ENCODE data around the gene ITPKA. TPM values are rescaled to one million over a fixed set of nuclear protein-coding genes. Genes with fewer than 3 reads are reported as not detected.

ITPKA gene
- total RNA-seq, 2 experiments from 2014 or later, result 0.25 TPM; not detected in 1

DNA sequence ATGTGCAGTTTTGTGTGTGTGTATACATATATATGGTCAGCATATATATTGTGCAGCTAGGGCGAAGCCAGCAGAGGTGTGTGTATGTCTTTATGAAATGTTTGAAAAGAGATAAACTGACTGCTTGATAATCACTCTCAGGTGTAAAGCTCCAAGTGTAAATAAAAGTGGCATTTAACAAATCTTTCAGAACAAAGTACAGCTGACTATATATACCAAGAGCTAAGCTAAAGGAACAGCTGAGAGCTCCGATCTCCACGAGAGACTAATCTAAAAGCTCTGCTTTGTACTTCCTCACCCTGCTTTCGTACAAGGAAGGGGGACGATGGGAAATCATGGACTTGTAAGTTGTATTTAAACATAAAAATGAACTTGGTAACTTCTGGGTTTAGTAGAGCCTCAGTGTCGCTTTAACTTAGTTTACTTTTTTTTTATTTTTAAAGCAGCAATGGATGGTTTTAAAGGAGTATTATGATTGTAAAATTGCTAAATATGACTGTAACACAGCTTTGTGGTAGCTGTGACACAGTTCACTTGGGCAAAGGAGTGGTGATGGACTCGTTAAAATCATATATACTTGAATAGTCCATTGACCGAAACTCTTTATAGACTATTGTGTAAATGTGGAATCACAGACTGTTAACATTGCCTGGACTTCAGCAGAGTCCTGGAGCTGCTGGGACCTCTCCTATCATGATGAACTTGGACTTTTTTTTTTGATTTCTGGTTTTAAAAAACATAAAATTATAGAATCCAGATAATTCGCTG is 11.4 kb upstream of the ITPKA start:
- DNase-seq (no peak), ATAC-seq (ENCODE audit: low read depth) (no peak)
- peaks cover 32% of the 10 kb centered on the region for H3K36me3 Mint-ChIP-seq
- no peaks in the 10 kb centered on the region for H3K9me3 Mint-ChIP-seq
- H3K4me3 Mint-ChIP-seq, result peak overlapping the region; percentile 71
- peaks cover 15% of the 10 kb centered on the region for H3K4me1 Mint-ChIP-seq
- no peak overlapping the region for H3K27ac Mint-ChIP-seq
- H3K27me3 Mint-ChIP-seq, result peaks cover 3% of the 10 kb centered on the region
- POLR2A ChIA-PET, result interaction anchor here (0.6 to 1.4 kb wide), 3 partner anchors 62 to 215 kb away, joined by 3 to 5 read pairs (median 4); partner anchors contain the start of gene RPAP1

- ATAC-seq (ENCODE audit: low read depth) (peak; percentile 69), DNase-seq (peak; percentile 39)
- Mint-ChIP-seq H3K9me3 (no peaks in the 10 kb centered on the region), H3K36me3 (peaks cover 31% of the 10 kb centered on the region), H3K27ac (peak overlapping the region; percentile 71), H3K4me3 (peak overlapping the region; percentile 71), H3K27me3 (peaks cover 3% of the 10 kb centered on the region), H3K4me1 (peaks cover 20% of the 10 kb centered on the region)
- POLR2A ChIA-PET, result interaction anchor here (0.6 to 1.4 kb wide), 2 partner anchors 61 to 214 kb away, joined by 4 to 5 read pairs; partner anchors contain the start of gene RPAP1
These were observed 10.6 kb upstream of the ITPKA start for GRCh38 chr15:41483115-41483514.

DNA sequence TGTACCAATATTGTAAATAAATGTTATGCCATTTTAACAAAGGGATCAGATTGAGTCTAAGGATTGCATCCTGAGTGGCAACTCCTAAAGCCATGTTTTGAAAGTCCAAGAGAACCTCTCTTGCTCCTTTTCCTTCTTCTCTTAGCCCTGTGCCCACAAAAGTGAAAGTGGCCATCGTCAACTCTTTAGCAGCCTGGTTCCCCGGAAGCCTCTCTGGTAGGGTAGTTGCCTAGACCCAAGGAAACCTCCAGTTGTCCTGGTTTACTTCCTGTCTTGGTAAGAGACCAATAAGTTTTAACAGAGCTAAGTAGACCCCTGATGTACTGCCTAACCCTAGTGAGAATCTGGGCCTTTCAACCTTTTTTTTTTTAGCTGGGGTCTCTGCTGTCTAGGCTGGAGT is 10.2 kb upstream of the ITPKA start:
- no peak for DNase-seq
- ATAC-seq (ENCODE audit: low read depth), result peak; percentile 74
- Mint-ChIP-seq H3K4me1 (peaks cover 20% of the 10 kb centered on the region), H3K9me3 (no peaks in the 10 kb centered on the region), H3K27me3 (peaks cover 3% of the 10 kb centered on the region), H3K4me3 (peak overlapping the region; percentile 71), H3K36me3 (peaks cover 31% of the 10 kb centered on the region), H3K27ac (peak overlapping the region; percentile 71)
- POLR2A ChIA-PET, result no interaction called here

DNA sequence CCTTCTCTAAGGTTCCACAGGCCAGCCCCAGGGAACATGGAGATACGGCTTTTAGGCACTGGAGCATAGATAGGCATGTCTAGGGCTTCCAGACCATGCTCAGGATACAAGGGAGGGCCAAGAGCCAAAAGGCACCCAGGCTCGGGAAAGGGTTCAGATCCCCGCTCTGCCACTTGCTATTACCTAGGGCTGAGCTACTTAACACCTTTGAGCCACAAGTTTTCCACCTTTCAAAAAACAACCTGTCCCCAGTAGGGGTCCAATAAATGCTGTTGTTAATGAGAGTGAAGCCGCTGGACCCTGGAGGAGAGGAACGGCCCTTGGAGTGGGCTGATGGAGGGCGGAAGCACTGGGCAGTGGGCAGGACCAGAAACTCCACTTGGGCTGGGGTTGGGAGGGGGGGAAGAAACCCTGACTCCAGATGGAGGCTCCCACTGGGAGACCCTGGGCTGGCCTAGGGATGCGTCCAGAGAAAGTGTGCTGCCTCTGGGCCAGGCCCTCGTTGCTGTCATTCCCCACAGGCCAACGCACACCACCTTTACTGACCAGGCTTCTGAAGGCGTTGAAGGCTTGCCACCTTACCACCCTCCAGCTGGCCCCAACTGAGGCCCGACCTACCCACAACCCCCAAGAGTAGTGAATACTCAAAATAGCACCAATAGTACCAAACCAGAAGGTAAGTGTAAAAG is 8.6 kb upstream of the ITPKA start:
- no peak for ATAC-seq (ENCODE audit: low read depth)
- POLR2A ChIA-PET, result no interaction called here
- H3K27ac Mint-ChIP-seq, result no peak overlapping the region
- DNase-seq, result no peak
- peaks cover 3% of the 10 kb centered on the region for H3K27me3 Mint-ChIP-seq
- no peaks in the 10 kb centered on the region for H3K9me3 Mint-ChIP-seq
- H3K36me3 Mint-ChIP-seq, result peaks cover 24% of the 10 kb centered on the region
- H3K4me1 Mint-ChIP-seq, result peaks cover 20% of the 10 kb centered on the region
- no peak overlapping the region for H3K4me3 Mint-ChIP-seq

DNA sequence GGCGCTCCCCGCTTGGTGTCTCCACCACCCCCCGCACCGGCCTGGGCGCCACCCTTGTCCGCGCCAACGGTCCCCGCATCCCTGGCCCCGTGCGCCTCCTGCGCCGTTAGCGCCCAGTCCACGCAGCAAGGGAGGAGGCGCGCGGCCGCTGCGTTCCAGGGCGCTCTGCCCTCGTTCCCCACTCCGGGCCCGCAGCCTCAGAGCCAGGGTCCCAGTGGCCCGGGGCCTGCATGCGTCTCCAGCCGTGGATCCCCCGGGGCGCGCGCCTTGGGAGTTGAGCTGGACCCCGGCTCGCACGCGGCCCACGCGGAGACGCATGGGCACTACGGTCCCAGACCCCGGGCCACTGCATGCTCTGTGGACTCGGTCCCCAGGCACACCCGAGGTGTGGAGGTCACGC is 7.4 kb upstream of the ITPKA start:
- Mint-ChIP-seq H3K9me3 (no peaks in the 10 kb centered on the region), H3K27me3 (peaks cover 4% of the 10 kb centered on the region), H3K36me3 (peaks cover 16% of the 10 kb centered on the region), H3K4me1 (peaks cover 30% of the 10 kb centered on the region), H3K4me3 (no peak overlapping the region), H3K27ac (no peak overlapping the region)
- ATAC-seq (ENCODE audit: low read depth) (no peak), DNase-seq (no peak)
- POLR2A ChIA-PET, result no interaction called here

DNA sequence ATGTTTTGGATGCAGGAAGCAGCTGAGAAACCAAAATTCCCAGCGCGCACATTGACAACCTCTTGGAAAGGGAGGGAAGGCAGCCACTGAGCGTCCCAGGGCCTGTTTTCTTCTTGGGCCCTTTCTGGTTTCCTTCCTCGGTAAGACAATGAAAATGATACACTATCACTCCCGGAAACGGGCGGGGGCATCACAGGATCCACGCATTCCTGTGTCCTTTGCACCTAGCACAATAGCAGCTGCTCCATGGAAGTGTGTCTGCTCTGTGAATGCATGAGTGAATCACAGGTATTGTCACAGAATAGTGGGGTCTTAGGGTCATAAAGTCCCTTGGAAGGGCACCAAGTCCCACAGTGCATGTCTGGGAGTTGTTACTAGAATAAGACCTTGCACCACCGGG is 6.3 kb upstream of the ITPKA start:
- POLR2A ChIA-PET, result no interaction called here
- DNase-seq (no peak), ATAC-seq (ENCODE audit: low read depth) (no peak)
- Mint-ChIP-seq H3K27ac (no peak overlapping the region), H3K4me3 (no peak overlapping the region), H3K9me3 (no peaks in the 10 kb centered on the region), H3K27me3 (peaks cover 15% of the 10 kb centered on the region), H3K4me1 (peaks cover 35% of the 10 kb centered on the region), H3K36me3 (peaks cover 9% of the 10 kb centered on the region)

- Mint-ChIP-seq H3K27me3 (peaks cover 19% of the 10 kb centered on the region), H3K4me3 (peak overlapping the region; percentile 44), H3K27ac (peak overlapping the region; percentile 63), H3K36me3 (peaks cover 6% of the 10 kb centered on the region), H3K4me1 (peaks cover 37% of the 10 kb centered on the region), H3K9me3 (no peaks in the 10 kb centered on the region)
- no peak for ATAC-seq (ENCODE audit: low read depth)
- DNase-seq, result no peak
- POLR2A ChIA-PET, result no interaction called here
These were observed 5.9 kb upstream of the ITPKA start for GRCh38 chr15:41487802-41488201.

- H3K27me3 Mint-ChIP-seq, result peaks cover 24% of the 10 kb centered on the region
- H3K9me3 Mint-ChIP-seq, result no peaks in the 10 kb centered on the region
- no peak overlapping the region for H3K4me3 Mint-ChIP-seq
- peaks cover 2% of the 10 kb centered on the region for H3K36me3 Mint-ChIP-seq
- DNase-seq (no peak), ATAC-seq (ENCODE audit: low read depth) (no peak)
- no peak overlapping the region for H3K27ac Mint-ChIP-seq
- peaks cover 26% of the 10 kb centered on the region for H3K4me1 Mint-ChIP-seq
- POLR2A ChIA-PET, result interaction anchor here (0.7 kb wide), 1 partner anchor 37 kb away, joined by 5 read pairs; no protein-coding TSS in a partner anchor
These were observed 4.0 kb upstream of the ITPKA start for GRCh38 chr15:41489641-41490040.

DNA sequence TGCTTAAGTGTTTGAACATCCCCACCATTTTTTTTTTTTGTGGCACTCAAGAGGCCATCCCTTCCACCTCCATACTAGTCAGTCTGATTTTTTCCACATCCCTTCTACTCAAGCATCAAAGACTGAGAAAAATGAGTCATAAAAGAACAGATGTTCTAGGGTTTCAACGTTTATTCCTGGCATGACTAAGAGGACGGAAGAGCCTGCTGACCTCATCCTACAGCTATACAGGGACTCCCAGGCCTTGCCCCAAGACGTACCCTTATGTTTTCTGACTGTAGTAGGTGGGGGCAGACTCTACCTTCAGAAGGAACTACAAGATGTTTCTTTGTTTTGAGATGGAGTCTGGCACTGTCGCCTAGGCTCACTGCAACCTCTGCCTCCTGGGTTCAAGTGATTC is 3.3 kb upstream of the ITPKA start:
- H3K27ac Mint-ChIP-seq, result no peak overlapping the region
- H3K4me3 Mint-ChIP-seq, result no peak overlapping the region
- H3K27me3 Mint-ChIP-seq, result peaks cover 29% of the 10 kb centered on the region
- H3K4me1 Mint-ChIP-seq, result peaks cover 26% of the 10 kb centered on the region
- POLR2A ChIA-PET, result interaction anchor here (0.7 kb wide), 1 partner anchor 37 kb away, joined by 5 read pairs; no protein-coding TSS in a partner anchor
- peak; percentile 62 for ATAC-seq (ENCODE audit: low read depth)
- H3K36me3 Mint-ChIP-seq, result peaks cover 2% of the 10 kb centered on the region
- no peak for DNase-seq
- H3K9me3 Mint-ChIP-seq, result no peaks in the 10 kb centered on the region

- peaks cover 38% of the 10 kb centered on the region for H3K27me3 Mint-ChIP-seq
These were observed 1.8 kb upstream of the ITPKA start for GRCh38 chr15:41491889-41492288.

GRCh38 chr15:41492597-41493204 is 973 bp upstream of the ITPKA start:
- no peak for ATAC-seq (ENCODE audit: low read depth)
- Mint-ChIP-seq H3K9me3 (no peaks in the 10 kb centered on the region), H3K4me1 (peaks cover 25% of the 10 kb centered on the region), H3K27ac (no peak overlapping the region), H3K27me3 (peaks cover 45% of the 10 kb centered on the region), H3K36me3 (peaks cover 2% of the 10 kb centered on the region), H3K4me3 (peak overlapping the region; percentile 78)
- POLR2A ChIA-PET, result interaction anchor here (1.2 kb wide), 1 partner anchor 168 kb away, joined by 6 read pairs; the partner anchor contains the start of gene MGA
- no peak for DNase-seq

More at GRCh38 chr15:41491889-41492288, 1.8 kb upstream of the ITPKA start:
- Mint-ChIP-seq H3K36me3 (peaks cover 2% of the 10 kb centered on the region), H3K27ac (no peak overlapping the region), H3K4me3 (no peak overlapping the region), H3K9me3 (no peaks in the 10 kb centered on the region), H3K4me1 (peaks cover 26% of the 10 kb centered on the region)
- ATAC-seq (ENCODE audit: low read depth) (no peak), DNase-seq (no peak)
- POLR2A ChIA-PET, result no interaction called here

DNA sequence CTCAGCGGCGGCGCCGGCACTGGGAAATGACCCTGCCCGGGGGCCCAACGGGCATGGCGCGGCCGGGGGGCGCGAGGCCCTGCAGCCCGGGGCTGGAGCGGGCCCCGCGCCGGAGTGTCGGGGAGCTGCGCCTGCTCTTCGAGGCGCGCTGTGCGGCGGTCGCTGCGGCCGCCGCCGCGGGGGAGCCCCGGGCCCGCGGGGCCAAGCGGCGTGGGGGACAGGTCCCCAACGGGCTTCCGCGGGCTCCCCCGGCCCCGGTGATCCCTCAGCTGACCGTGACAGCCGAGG is 172 bp downstream of the ITPKA start:
- DNase-seq (no peak), ATAC-seq (ENCODE audit: low read depth) (no peak)
- no peaks in the 10 kb centered on the region for H3K9me3 Mint-ChIP-seq
- POLR2A ChIA-PET, result no interaction called here
- H3K27me3 Mint-ChIP-seq, result peaks cover 55% of the 10 kb centered on the region
- no peak overlapping the region for H3K27ac Mint-ChIP-seq
- H3K4me1 Mint-ChIP-seq, result peaks cover 21% of the 10 kb centered on the region
- H3K4me3 Mint-ChIP-seq, result no peak overlapping the region
- H3K36me3 Mint-ChIP-seq, result peaks cover 2% of the 10 kb centered on the region

DNA sequence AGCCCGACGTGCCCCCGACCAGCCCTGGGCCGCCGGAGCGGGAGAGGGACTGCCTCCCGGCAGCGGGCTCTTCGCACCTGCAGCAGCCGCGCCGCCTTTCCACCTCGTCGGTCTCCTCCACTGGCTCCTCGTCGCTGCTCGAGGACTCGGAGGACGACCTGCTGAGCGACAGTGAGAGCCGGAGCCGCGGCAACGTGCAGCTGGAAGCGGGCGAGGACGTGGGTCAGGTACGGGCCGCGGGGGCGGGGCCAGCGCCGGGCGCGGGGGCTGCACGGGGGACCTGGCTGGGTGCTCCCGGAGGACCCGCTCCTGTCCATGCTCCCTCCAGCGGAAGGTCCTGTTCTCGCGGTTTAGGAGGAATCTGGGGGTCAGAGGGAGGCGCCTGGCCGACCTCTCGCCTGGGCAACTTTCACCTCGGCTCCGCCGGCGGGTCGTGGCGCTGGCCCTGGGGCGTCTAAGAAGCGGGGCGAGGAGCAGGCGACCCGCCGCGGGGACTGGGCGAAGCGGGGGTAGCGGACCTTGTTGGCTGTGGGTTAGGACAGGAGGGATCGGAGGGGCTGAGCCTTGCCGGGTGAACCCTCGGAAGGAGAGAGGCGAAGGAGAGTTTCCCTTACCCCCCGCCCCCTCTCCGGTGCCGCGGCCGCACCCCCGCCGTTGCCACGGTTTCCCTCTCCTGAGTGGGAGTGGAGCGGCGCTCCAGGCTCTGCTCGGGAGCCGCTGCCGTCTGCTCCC is 682 bp downstream of the ITPKA start:
- peaks cover 2% of the 10 kb centered on the region for H3K36me3 Mint-ChIP-seq
- ATAC-seq (ENCODE audit: low read depth), result peak; percentile 11
- peaks cover 60% of the 10 kb centered on the region for H3K27me3 Mint-ChIP-seq
- H3K4me3 Mint-ChIP-seq, result peak overlapping the region; percentile 57
- peak; percentile 63 for DNase-seq
- POLR2A ChIA-PET, result interaction anchor here (0.8 kb wide), 1 partner anchor 18 kb away, joined by 3 read pairs; no protein-coding TSS in a partner anchor
- no peaks in the 10 kb centered on the region for H3K9me3 Mint-ChIP-seq
- no peak overlapping the region for H3K27ac Mint-ChIP-seq
- H3K4me1 Mint-ChIP-seq, result peaks cover 21% of the 10 kb centered on the region
